NOMO-1 treated with DMSO at 0.1 percent for 48 hours (cell line): ENCODE results near the gene AKAP10.
"Not testable (repeated sequence)": the region's sequence is repeated elsewhere in the genome, so short reads cannot be mapped to it uniquely, and the experiment has no call there.

Source experiments
- DNase-seq: peaks from one replicate; lab custom pipeline; 2025; ENCODE audit not compliant: unreplicated experiment; lab: John Stamatoyannopoulos, UW

The AKAP10 gene, protein sequence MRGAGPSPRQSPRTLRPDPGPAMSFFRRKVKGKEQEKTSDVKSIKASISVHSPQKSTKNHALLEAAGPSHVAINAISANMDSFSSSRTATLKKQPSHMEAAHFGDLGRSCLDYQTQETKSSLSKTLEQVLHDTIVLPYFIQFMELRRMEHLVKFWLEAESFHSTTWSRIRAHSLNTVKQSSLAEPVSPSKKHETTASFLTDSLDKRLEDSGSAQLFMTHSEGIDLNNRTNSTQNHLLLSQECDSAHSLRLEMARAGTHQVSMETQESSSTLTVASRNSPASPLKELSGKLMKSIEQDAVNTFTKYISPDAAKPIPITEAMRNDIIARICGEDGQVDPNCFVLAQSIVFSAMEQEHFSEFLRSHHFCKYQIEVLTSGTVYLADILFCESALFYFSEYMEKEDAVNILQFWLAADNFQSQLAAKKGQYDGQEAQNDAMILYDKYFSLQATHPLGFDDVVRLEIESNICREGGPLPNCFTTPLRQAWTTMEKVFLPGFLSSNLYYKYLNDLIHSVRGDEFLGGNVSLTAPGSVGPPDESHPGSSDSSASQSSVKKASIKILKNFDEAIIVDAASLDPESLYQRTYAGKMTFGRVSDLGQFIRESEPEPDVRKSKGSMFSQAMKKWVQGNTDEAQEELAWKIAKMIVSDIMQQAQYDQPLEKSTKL

GRCh38 chr17:19977293-19978208, at the start of gene AKAP10:
TSS of gene AKAP10 (minus strand) at chr17:19977828. CDS start at chr17:19977679, 149 bp downstream.
- DNase-seq = peak; percentile 85

GRCh38 chr17:20026960-20027359, 49.3 kb upstream of the AKAP10 start:
- DNase-seq = peak; percentile 19

DNA sequence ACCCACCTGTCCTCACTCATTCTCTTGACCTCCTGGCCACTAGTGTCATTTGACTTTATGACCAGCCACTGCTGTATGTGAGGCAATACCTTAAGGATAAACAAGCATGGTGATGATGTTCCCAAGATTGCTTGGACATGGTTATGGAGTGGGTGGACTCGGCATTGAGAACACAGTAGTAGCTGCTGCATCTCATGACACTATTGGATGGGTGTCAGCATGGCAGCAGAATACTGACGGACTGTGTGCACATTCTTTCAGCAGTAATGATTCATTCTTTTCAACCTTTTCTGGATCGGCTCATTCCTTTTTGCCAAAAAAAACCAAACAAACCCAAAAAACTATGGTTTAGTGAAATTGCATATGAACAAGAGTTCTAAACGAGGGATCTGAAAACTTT, 45.1 kb upstream of the AKAP10 start:
- no peak for DNase-seq

GRCh38 chr17:20016475-20016992, 38.9 kb upstream of the AKAP10 start:
- not testable (repeated sequence) for DNase-seq

- DNase-seq = no peak
Observed at GRCh38 chr17:20012017-20012536, 34.4 kb upstream of the AKAP10 start.

- no peak for DNase-seq
Observed at GRCh38 chr17:20010936-20011335, 33.3 kb upstream of the AKAP10 start.

DNA sequence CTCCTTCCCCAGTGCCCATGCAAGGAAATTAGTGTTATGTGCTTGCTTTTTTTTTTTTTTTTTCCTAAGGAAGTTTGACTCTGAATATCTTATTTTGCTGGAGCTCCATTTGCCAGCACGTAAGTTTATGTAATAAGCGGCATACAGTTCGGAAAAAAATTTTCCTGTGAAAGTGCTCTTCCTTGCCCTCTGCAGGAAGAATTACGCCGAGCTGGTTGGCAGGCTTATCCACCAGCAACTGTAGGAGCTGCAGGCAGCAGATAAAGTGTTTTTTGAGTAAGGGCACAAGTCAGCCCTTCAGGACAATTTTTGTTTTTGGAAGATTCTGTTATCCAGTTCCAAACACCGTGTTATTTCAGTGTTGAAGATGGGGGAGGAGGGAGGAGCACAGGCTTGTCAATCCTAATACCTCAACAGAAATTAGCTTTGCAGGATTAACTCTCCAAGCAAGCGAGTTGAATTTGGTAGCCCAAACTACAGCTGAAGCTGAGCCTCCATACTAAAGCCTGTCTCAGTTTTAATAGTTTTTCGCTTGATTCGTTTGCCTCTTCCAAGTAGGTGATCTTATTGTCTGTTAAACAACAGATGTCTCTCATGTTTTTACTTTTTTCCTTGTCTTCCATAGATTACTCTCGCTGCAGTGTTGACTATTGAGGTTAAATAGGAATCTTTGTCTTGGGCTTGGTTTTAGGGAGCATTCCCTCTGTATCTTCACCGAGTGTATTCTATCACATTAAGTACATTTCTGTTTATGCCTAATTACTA, 32.7 kb upstream of the AKAP10 start:
- DNase-seq = peak; percentile 18

DNA sequence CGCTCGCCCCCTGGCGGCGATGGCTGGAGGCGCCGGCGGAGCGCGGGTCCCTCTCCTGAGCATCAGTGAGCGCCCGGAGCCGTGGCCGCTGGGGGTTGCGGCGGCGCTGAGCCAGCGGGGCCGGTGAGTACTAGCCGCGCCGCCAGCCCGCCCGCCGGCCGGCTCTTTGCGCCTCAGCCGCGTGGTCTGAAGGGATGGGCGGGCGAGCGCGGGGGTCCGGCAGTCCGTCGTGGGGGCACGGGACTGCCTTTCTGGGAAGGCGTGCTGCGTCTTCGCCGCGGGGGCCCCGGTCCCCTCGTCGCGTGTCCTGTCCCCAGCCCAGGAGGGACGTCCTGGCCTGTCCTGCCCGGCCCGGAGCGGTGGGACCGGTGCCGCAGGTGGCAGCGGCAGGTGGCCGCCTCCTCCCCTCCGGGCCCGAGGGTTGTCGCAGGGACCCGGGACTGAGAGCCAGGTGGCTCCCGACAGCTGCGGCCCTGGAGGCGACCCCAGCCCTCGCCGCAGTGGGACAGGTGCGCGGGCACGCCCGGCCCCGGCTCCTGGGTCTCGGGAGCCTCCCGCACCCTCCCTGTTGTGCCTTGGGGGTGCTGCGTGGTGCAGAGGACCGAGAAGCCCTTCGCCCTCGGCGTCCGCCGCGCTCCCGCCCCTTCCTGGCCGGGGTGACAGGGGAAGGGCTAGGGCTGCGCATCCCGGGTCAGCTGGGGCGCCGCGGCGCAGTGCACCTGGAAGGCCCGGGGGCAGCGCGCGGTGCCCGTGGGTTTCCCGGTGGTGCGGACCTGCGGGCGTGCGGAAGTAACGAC, 31.9 kb upstream of the AKAP10 start, which contains the start of gene SPECC1:
TSS of gene SPECC1 (plus strand) at position 58 of the 797 bp plus-strand sequence. CDS start 87,293 bp downstream, outside the sequence.
- peak; percentile 70 for DNase-seq

DNA sequence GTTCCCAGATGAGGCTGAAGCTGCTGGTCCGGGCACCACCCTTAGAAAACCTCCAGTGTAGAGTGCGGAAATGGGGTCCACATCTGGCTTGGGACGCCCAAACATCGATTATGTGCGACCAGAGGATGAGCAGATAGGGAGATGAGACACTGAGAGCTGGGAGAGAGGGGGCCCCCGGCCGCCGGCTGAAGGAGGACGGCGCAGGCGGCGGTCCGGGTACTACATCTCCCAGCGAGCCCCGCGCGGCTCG, 31.3 kb upstream of the AKAP10 start:
- no peak for DNase-seq

GRCh38 chr17:20008242-20009051, 30.8 kb upstream of the AKAP10 start:
- peak; percentile 35 for DNase-seq

DNA sequence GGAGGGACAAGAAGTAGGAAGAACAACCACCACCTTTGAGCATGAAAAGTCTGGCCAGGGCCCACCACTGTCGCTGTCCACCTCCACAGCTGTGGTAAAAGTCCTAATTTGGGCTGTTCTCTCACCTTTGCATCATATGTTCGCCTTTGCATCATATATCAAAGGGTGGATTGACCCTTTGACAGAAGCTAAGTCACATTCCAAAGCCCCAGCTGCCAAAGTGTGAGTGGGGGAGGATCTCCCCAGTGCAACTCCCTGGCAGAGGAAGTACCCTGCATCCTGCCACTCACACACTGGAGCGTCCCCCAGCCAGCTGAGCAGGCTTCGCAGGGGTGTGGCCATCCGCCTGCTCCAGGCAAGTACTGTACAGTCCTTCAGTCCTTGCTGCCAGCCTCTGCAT, 18.9 kb upstream of the AKAP10 start:
- DNase-seq = no peak

DNA sequence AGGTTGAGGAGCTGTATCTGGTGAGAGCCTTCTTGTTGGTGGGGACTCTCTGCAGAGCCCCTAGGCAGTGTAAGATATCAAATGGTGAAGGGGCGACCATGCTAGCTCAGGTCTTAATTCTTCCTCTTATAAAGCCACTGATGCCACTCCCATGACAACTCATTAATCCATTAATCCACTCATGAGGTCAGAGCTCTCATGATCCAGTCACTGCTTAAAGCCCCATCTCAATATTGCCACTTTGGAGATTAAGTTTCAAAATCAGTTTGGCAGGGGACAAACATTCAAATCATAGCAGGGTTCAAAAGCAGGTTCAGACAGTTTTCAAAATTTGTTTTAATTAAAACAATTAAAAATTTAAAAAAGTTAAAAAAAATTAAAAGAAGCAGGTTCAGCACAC, 18.5 kb upstream of the AKAP10 start:
- DNase-seq = no peak

DNA sequence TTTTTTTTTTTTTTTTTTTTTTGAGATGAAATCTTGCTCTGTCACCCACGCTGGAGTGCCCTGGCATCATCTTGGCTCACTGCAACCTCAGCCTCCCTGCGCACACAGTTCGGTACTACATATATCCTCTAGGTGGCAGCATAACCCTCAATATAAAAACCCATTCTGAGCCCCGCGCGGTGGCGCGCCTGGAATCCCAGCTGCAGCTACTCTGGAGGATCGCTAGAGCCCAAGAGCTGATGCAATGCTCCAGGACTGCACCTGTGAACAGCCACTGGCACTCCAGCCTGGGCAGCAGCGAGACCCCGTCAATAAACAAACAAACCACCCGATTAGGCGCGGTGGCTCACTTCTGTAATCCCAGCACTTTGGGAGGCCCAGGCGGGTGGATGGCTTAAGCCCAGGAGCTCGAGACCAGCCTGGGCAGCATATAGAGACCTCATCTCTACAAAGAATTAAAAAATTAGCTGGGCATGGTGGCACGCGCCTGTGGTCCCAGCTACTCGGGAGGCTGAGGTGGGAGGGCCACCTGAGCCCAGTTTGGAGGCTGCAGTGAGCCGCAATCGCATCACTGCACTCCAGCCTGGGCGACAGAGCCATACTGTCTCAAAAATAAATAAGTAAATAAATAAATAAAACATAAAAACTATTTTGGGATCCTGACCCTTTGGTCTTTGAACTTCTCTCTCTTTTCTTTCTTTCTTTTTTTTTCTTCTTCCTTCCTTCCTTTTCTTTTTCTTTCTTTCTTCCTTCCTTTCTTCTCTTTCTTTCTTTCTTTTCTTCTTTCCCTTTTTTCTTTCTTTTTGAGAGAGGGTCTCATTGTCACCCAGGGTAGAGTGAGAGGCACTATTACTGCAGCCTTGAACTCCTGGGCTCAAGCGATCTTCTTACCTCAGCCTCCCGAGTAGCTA, 15.4 kb upstream of the AKAP10 start:
- peak; percentile 83 for DNase-seq

GRCh38 chr17:19991252-19991885, 13.7 kb upstream of the AKAP10 start:
- DNase-seq = no peak

DNA sequence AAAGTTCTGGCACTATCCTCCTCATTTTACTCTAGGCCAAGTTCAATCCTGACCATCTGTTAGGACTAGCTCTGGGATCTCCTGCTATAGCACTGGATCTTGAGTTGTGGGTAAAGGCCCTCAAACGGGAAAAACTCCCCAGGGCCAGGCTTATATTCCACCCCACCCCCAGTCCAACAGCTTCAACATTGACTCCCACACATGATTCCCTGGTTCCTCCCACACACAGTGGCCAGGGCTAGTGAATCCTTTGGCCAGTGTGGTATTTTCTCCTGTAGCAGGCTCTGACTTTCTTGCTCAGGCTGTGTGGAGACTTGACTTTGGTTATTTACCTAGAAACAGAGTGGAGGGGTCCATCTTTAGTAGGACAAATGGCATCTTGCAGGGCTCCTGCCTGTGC, 10.3 kb upstream of the AKAP10 start:
- no peak for DNase-seq

GRCh38 chr17:19986941-19987861, 9.6 kb upstream of the AKAP10 start:
- DNase-seq = no peak
